ENCODE measurements around the gene DIPK2B.

Gene DIPK2B

GRCh38 chrX:45157647-45158046, 43.0 kb downstream of the DIPK2B start:
- no peak for DNase-seq

DNA sequence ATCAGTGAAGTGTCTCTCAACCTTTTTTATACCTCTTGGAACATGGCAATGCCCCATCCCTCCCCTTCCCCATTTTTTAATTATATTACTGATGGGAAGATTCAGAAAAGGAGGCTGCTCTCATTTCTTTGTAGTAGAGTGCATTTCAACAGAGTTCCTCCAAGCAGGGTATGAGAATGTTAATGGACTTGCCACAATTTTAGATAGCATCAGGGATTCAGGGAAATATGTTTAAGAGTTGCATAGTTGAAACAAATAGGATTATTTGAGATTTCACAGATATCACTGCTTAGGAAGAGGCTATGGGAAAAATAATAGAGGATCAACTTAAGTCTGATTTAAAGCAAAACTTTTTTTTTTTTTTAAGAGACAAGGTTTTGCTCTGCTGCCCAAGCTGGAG, 46.2 kb downstream of the DIPK2B start:
- DNase-seq = no peak

GRCh38 chrX:45154033-45154360, 46.7 kb downstream of the DIPK2B start:
- DNase-seq = no peak
